Endothelial cell of umbilical vein (primary cell): Measurements from ENCODE around the gene RNLS. TPM values are rescaled to one million over a fixed set of nuclear protein-coding genes. Genes with fewer than 3 reads are reported as not detected.

Experiments
- Bru-seq: library from RNA; stranded (reverse); fragments of 400-500 nt; gene quantifications from one replicate; lab custom pipeline; 2021; lab: Mats Ljungman, UMichigan
- BruChase-seq, 2 experiments: library from RNA; stranded (reverse); fragments of 400-500 nt; gene quantifications; one replicate each; lab custom pipeline; 2021; lab: Mats Ljungman, UMichigan
- BruUV-seq: library from RNA; stranded (reverse); fragments of 400-500 nt; replicated peaks from 2 replicates; lab custom pipeline; 2021; lab: Mats Ljungman, UMichigan
- CTCF ChIA-PET: fragments of 300-600, 350-600 bp; sonication (Branson Sonifier 250); formaldehyde crosslinking; loops from one replicate; lab custom pipeline; 2021; ENCODE audit warnings: antibody characterized with exemption, inconsistent platforms; lab: Charles Lee
- POLR2A ChIA-PET: fragments of 300-600, 350-600 bp; sonication (Branson Sonifier 250); formaldehyde crosslinking; loops from one replicate; lab custom pipeline; 2021; ENCODE audit warnings: antibody characterized with exemption, inconsistent platforms; lab: Charles Lee
- DNase-seq: peaks from one replicate; pipeline ENCODE4 v3.0.0-alpha.2; 2011; ENCODE audit warnings: low read depth, low spot score
- FAIRE-seq: peaks from 2 replicates; lab custom pipeline; 2011; peaks lifted over from hg19 to GRCh38; lab: Jason Lieb, UNC
- H2AFZ ChIP-seq: 2 replicates; pipeline ENCODE4 v1.6.0; 2012; ENCODE audit warnings: low read depth, low read length, control low read depth, inconsistent platforms
- H3K27ac ChIP-seq: 2 replicates; pipeline ENCODE4 v1.5.1; 2011; ENCODE audit warnings: low read depth, mild to moderate bottlenecking, control low read depth, low read length, moderate library complexity; ENCODE audit not compliant: insufficient read depth
- H3K27me3 ChIP-seq, 2 experiments: 2 replicates each; pipeline versions ENCODE4 v1.6.0 to v1.6.1; 2011; ENCODE audit warnings: low read length in 2 of 2, mixed read lengths in 1 of 2; ENCODE audit not compliant: control insufficient read depth in 2 of 2, insufficient read depth in 2 of 2
- H3K36me3 ChIP-seq, 2 experiments: 2 replicates in 1 of 2; 3 replicates in 1 of 2; pipeline ENCODE4 v1.5.1; 2011; ENCODE audit warnings: low read length in 2 of 2, mild to moderate bottlenecking in 1 of 2, moderate library complexity in 1 of 2; ENCODE audit not compliant: control insufficient read depth in 2 of 2, insufficient read depth in 2 of 2; ENCODE audit errors: extremely low read depth in 1 of 2
- H3K4me1 ChIP-seq: 3 replicates; pipeline ENCODE4 v1.5.1; 2011; ENCODE audit warnings: mild to moderate bottlenecking, low read length; ENCODE audit not compliant: control insufficient read depth, insufficient read depth; ENCODE audit errors: extremely low read depth
- H3K4me2 ChIP-seq: 2 replicates; pipeline ENCODE4 v1.6.1; 2011; ENCODE audit warnings: low read length, control low read depth, mixed read lengths; ENCODE audit not compliant: insufficient read depth
- H3K4me3 ChIP-seq, 3 experiments: fragments of 200-600 bp in 1 of 3; sonication (generic), shearing (Covaris generic) in 1 of 3; replicated peaks in 1 of 3; 2 replicates each; pipeline ENCODE4 v1.5.1; 2011 to 2016; ENCODE audit warnings: control low read depth in 3 of 3, low read length in 3 of 3, mild to moderate bottlenecking in 2 of 3, inconsistent platforms in 1 of 3, low read depth in 1 of 3, moderate library complexity in 1 of 3; ENCODE audit not compliant: insufficient read depth in 1 of 3
- H3K79me2 ChIP-seq: 2 replicates; pipeline ENCODE4 v1.6.0; 2012; ENCODE audit warnings: low read length, inconsistent platforms; ENCODE audit not compliant: control insufficient read depth, insufficient read depth
- H3K9ac ChIP-seq: replicated peaks from 2 replicates; pipeline ENCODE3; 2011; ENCODE audit warnings: low read length, control low read depth; ENCODE audit not compliant: insufficient read depth; ENCODE audit errors: extremely low read depth
- H3K9me1 ChIP-seq: replicated peaks from 3 replicates; pipeline ENCODE4 v1.6.0; 2011; ENCODE audit warnings: mild to moderate bottlenecking, low read length; ENCODE audit not compliant: control insufficient read depth, insufficient read depth; ENCODE audit errors: extremely low read depth
- H3K9me3 ChIP-seq: replicated peaks from 2 replicates; pipeline ENCODE4 v1.5.1; 2012; ENCODE audit warnings: low read length, inconsistent platforms; ENCODE audit not compliant: control insufficient read depth, insufficient read depth
- H4K20me1 ChIP-seq: replicated peaks from 2 replicates; pipeline ENCODE3; 2011; ENCODE audit warnings: mild to moderate bottlenecking, low read length; ENCODE audit not compliant: control insufficient read depth, insufficient read depth; ENCODE audit errors: extremely low read depth
- CTCF ChIP-seq, 2 donors: IDR thresholded peaks; 1 replicate in 1 of 2; 2 replicates in 1 of 2; pipeline ENCODE4 v1.5.1; 2011; ENCODE audit warnings: low read length in 2 of 2, mild to moderate bottlenecking in 2 of 2, moderate library complexity in 2 of 2, control low read depth in 1 of 2, inconsistent platforms in 1 of 2, low read depth in 1 of 2; ENCODE audit not compliant: insufficient read depth in 1 of 2; ENCODE audit errors: extremely low read depth in 1 of 2
- EZH2 ChIP-seq: IDR thresholded peaks from 2 replicates; pipeline ENCODE4 v1.6.1; 2012; ENCODE audit warnings: borderline replicate concordance, low read depth, mild to moderate bottlenecking, moderate library complexity, low read length, inconsistent platforms; ENCODE audit not compliant: severe bottlenecking
- FOS ChIP-seq: IDR thresholded peaks from 2 replicates; pipeline ENCODE4 v1.6.1; 2011; ENCODE audit warnings: mild to moderate bottlenecking, low read length, moderate library complexity, borderline replicate concordance; ENCODE audit not compliant: insufficient read depth
- GATA2 ChIP-seq: IDR thresholded peaks from 2 replicates; pipeline ENCODE4 v1.7.0; 2011; ENCODE audit warnings: low read depth, mild to moderate bottlenecking, moderate library complexity, mixed read lengths, low read length; ENCODE audit not compliant: insufficient read length, insufficient read depth
- JUN ChIP-seq: IDR thresholded peaks from 2 replicates; pipeline ENCODE4 v1.6.1; 2011; ENCODE audit warnings: borderline replicate concordance, low read depth; ENCODE audit not compliant: insufficient read length, insufficient read depth
- MAX ChIP-seq: IDR thresholded peaks from 2 replicates; pipeline ENCODE4 v1.6.1; 2011; ENCODE audit not compliant: insufficient read depth, insufficient read length
- MYC ChIP-seq: IDR thresholded peaks from one replicate; pipeline ENCODE4 v1.6.1; 2011; ENCODE audit warnings: mild to moderate bottlenecking, low read depth, low read length
- POLR2A ChIP-seq: IDR thresholded peaks from 2 replicates; pipeline ENCODE4 v1.6.1; 2012; ENCODE audit warnings: low read depth, mild to moderate bottlenecking, control low read depth, low read length
- POLR2AphosphoS5 ChIP-seq: IDR thresholded peaks from 2 replicates; pipeline ENCODE4 v1.6.1; 2012; ENCODE audit warnings: low read depth, mild to moderate bottlenecking, control low read depth, low read length, moderate library complexity; ENCODE audit not compliant: insufficient read depth
- dilution Hi-C: fragments of 300-500 bp; cut with MboI; formaldehyde crosslinking; loops from one replicate; pipeline ENCODE4 v1.15.0; 2019; ENCODE audit warnings: low sequenced_read_pairs; ENCODE audit not compliant: extremely low pct_ligation_motif_present
- intact Hi-C: fragments of 100-400 bp; cut with micrococcal nuclease; formaldehyde crosslinking; loops from one replicate; pipeline ENCODE4 v1.10.0; 2022
- long read RNA-seq: library from polyadenylated mRNA; stranded (forward); transcript quantifications from one replicate; pipeline ENCODE4 v2.0.0, GENCODE V29; 2021
- polyA minus RNA-seq, 3 experiments: library from RNA; depleted of rRNA, polyadenylated mRNA; stranded (reverse); fragments of >200 nt; gene quantifications; 1 replicate in 1 of 3; 2 replicates in 2 of 3; pipeline ENCODE4 v1.2.3, GENCODE V29; 2011
- polyA plus RNA-seq, 4 experiments: library from polyadenylated mRNA; depleted of rRNA in 3 of 4; stranded (reverse) in 3 of 4; unstranded in 1 of 4; fragments of >200 nt; gene quantifications; 2 replicates each; pipeline versions ENCODE4 v1.2.1 to v1.2.3, GENCODE V29; 2011 to 2012; ENCODE audit warnings: missing spikeins in 1 of 4
- total RNA-seq: library from RNA; stranded (reverse); gene quantifications from 2 replicates; pipeline ENCODE4 v1.2.3, GENCODE V29; 2021

Gene RNLS
- 2.5 and 3.6 TPM in 2 replicates for total RNA-seq
- polyA plus RNA-seq, result 3.5 and 4.6 TPM in 2 replicates
- 4.1 and 4.3 TPM in 2 replicates for polyA plus RNA-seq (2011; cell fraction: cytosol; rRNA removed)
- 2.2 TPM in 2 replicates for polyA plus RNA-seq (2011; cell fraction: nucleus; rRNA removed)
- 3.4 and 4.6 TPM in 2 replicates for polyA plus RNA-seq (2012)
- polyA minus RNA-seq, result 4.6 and 7.7 TPM in 2 replicates
- polyA minus RNA-seq (2011; cell fraction: cytosol; rRNA and poly(A)+ RNA removed), result not detected
- polyA minus RNA-seq (2011; cell fraction: nucleus; rRNA and poly(A)+ RNA removed), result 6.8 and 11.1 TPM in 2 replicates
- percentile 39 among the genes with signal in this experiment for Bru-seq, nascent RNA
- BruChase-seq, experiment 1, labeled RNA remaining after a 6-hour chase, result percentile 24 among the genes with signal in this experiment
- BruChase-seq, experiment 2, labeled RNA remaining after a 2-hour chase, result percentile 31 among the genes with signal in this experiment
- long read RNA-seq, result 0 reads

- BruUV-seq, result TSS peak; percentile 74
- peak within 1 kb of the TSS; percentile 68 for H3K4me2 ChIP-seq
- TF ChIP-seq EZH2, result no peak
- TF ChIP-seq POLR2AphosphoS5, result peak; percentile 14
- no peak for TF ChIP-seq FOS
- TF ChIP-seq JUN, result no peak
- peak; percentile 81 to 93 for TF ChIP-seq CTCF (IDR thresholded peaks at IDR 0.05; ENCODE audit: extremely low read depth in 1 of 2, insufficient read depth in 1 of 2, low read depth in 1 of 2, low read length in 2 of 2)
- TF ChIP-seq MYC, result no peak
- no peak for TF ChIP-seq GATA2
- TF ChIP-seq MAX, result no peak
- TF ChIP-seq POLR2A, result no peak
- peak within 1 kb of the TSS; percentile 60 for H3K9ac ChIP-seq
- no peaks in the 10 kb centered on the region for H3K27me3 ChIP-seq
- DNase-seq (peak; percentile 73), FAIRE-seq (peak; percentile 67)
- intact Hi-C loops (loop anchor here (5.0 kb wide), 3 partner anchors 69 to 349 kb away; no protein-coding TSS in a partner anchor), dilution Hi-C loops (no loop called here)
- no peaks in the 10 kb centered on the region for H3K79me2 ChIP-seq
- peak within 1 kb of the TSS; percentile 95 for H2AFZ ChIP-seq
- H3K27ac ChIP-seq, result peak within 1 kb of the TSS; percentile 0
- H3K9me1 ChIP-seq, result no peaks in the 10 kb centered on the region
- H4K20me1 ChIP-seq, result no peaks in the 10 kb centered on the region
- CTCF ChIA-PET, result interaction anchor here (0.6 to 2.4 kb wide), 64 partner anchors 9 to 996 kb away, joined by 3 to 43 read pairs (median 4); partner anchors contain the start of gene CH25H
- H3K36me3 ChIP-seq, result no peaks in the 10 kb centered on the region
- H3K4me3 ChIP-seq, result peak within 1 kb of the TSS; percentile 42 to 62 (median 47)
- POLR2A ChIA-PET, result no interaction called here
- no peaks in the 10 kb centered on the region for H3K9me3 ChIP-seq
- peaks cover 4% of the 10 kb centered on the region for H3K4me1 ChIP-seq
Measured at GRCh38 chr10:88582806-88583583, at the start of gene RNLS. Gene RNLS, minus strand, starts transcription at chr10:88583318.
